WERI-Rb-1 (cell line): Measurements from ENCODE around the gene WSB1.
A peak's percentile ranks its signal among the peaks of the same experiment; 100 is the strongest.

Experiments
- DNase-seq: peaks from one replicate; pipeline ENCODE4 v3.0.0-alpha.2; 2020
- H3K27ac ChIP-seq: fragments of 250-450 bp; sonication (Bioruptor Pico); 2 replicates; pipeline ENCODE4 v1.5.1; 2020; ENCODE audit warnings: mild to moderate bottlenecking, moderate library complexity
- H3K27me3 ChIP-seq: fragments of 250-450 bp; sonication (Bioruptor Pico); 2 replicates; pipeline ENCODE4 v1.5.1; 2021; ENCODE audit warnings: mild to moderate bottlenecking, low read depth, moderate library complexity; ENCODE audit not compliant: insufficient read depth, severe bottlenecking
- H3K36me3 ChIP-seq: fragments of 250-450 bp; sonication (Bioruptor Pico); 2 replicates; pipeline ENCODE4 v1.5.1; 2020; ENCODE audit warnings: mild to moderate bottlenecking, moderate library complexity
- H3K4me3 ChIP-seq: 2 replicates; pipeline ENCODE4 v1.5.1; 2011; ENCODE audit warnings: low read depth, mild to moderate bottlenecking, control low read depth, low read length
- H3K9me3 ChIP-seq: fragments of 250-450 bp; sonication (Bioruptor Pico); 2 replicates; pipeline ENCODE4 v1.5.1; 2021; ENCODE audit warnings: mild to moderate bottlenecking, moderate library complexity; ENCODE audit not compliant: severe bottlenecking
- TF ChIP-seq, protein P1 (sequence below): IDR thresholded peaks from 2 replicates; pipeline ENCODE4 v1.5.1; 2011; ENCODE audit warnings: low read depth, mild to moderate bottlenecking, control low read depth, inconsistent platforms, low read length

Gene WSB1

DNA sequence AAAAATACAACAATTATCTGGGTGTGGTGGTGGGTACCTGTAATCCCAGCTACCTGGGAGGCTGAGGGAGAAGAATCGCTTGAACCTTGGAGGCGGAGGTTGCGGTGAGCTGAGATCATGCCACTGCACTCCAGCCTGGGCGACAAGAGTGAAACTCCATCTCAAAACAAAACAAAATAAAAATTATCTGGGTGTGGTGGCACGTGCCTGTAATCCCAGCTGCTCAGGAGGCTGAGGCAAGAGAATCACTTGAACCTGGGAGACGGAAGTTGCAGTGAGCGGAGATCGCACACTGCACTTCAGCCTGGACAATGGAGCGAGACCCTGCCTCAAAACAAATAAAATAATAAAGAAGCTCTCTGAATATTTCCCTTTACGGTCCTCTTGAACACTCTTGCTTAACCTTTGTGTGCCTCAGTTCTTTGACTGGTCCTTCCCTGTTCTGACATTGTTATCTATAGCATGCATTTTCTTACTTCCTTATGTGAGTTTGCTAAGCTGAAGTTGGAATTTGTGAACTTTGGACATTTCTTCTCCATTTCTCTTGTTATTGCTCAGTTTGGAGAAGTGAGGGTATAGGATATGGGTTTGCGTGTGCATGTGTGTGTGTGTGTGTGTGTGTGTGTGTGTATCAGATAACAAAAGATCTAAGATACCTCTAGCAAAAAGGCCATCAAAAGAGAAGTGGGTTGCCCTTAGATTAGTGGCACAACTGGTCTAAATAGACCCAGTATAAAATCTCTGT is 29.7 kb upstream of the WSB1 start:
- H3K4me3 ChIP-seq, result no peak overlapping the region
- no peaks in the 10 kb centered on the region for H3K36me3 ChIP-seq
- no peak for DNase-seq
- H3K27ac ChIP-seq, result no peak overlapping the region
- H3K9me3 ChIP-seq, result no peaks in the 10 kb centered on the region
- TF ChIP-seq, protein P1, sequence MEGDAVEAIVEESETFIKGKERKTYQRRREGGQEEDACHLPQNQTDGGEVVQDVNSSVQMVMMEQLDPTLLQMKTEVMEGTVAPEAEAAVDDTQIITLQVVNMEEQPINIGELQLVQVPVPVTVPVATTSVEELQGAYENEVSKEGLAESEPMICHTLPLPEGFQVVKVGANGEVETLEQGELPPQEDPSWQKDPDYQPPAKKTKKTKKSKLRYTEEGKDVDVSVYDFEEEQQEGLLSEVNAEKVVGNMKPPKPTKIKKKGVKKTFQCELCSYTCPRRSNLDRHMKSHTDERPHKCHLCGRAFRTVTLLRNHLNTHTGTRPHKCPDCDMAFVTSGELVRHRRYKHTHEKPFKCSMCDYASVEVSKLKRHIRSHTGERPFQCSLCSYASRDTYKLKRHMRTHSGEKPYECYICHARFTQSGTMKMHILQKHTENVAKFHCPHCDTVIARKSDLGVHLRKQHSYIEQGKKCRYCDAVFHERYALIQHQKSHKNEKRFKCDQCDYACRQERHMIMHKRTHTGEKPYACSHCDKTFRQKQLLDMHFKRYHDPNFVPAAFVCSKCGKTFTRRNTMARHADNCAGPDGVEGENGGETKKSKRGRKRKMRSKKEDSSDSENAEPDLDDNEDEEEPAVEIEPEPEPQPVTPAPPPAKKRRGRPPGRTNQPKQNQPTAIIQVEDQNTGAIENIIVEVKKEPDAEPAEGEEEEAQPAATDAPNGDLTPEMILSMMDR, result no peak
- no peaks in the 10 kb centered on the region for H3K27me3 ChIP-seq

DNA sequence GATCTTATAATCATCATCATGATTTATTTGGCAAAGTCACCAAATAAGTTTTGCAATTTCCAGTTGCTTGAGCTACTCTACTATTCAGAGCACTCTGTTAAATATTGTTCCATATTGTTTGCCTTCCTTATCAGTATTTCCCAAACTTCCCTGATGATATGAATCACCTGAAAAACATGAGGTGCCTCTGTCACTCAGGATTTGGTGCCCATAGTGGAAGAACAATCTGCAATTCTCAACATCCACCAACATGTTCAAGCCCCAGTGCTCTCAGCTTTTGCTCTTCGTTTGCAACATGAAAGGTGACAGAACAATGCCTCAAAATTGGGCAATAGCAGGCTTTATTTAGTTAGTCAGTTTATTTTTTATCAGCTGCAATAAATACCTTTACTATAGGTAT is 28.6 kb upstream of the WSB1 start:
- Histone ChIP-seq H3K4me3 (no peak overlapping the region), H3K36me3 (no peaks in the 10 kb centered on the region), H3K27ac (no peak overlapping the region), H3K9me3 (no peaks in the 10 kb centered on the region), H3K27me3 (no peaks in the 10 kb centered on the region)
- TF ChIP-seq, protein P1, result no peak
- no peak for DNase-seq

DNA sequence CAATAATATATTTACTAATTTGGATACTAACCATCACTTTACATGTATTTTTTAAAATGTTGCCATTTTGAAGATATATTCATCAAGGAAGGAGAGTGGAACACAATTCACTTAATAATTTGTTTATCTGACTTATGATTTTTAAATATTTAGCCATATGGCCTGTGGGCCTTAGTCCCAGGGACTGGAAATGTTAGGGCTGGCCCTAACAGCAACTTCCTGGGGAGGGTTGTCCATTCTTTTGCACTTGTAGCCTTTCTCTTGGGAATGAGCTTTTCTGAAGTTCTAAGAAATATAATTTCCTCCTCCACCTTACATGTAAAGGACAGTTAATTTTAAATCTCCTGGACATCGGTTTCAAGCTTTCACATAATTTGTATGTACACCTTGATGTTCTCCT is 27.7 kb upstream of the WSB1 start:
- TF ChIP-seq, protein P1, result no peak
- Histone ChIP-seq H3K4me3 (no peak overlapping the region), H3K27ac (no peak overlapping the region), H3K9me3 (no peaks in the 10 kb centered on the region), H3K36me3 (no peaks in the 10 kb centered on the region), H3K27me3 (no peaks in the 10 kb centered on the region)
- no peak for DNase-seq

DNA sequence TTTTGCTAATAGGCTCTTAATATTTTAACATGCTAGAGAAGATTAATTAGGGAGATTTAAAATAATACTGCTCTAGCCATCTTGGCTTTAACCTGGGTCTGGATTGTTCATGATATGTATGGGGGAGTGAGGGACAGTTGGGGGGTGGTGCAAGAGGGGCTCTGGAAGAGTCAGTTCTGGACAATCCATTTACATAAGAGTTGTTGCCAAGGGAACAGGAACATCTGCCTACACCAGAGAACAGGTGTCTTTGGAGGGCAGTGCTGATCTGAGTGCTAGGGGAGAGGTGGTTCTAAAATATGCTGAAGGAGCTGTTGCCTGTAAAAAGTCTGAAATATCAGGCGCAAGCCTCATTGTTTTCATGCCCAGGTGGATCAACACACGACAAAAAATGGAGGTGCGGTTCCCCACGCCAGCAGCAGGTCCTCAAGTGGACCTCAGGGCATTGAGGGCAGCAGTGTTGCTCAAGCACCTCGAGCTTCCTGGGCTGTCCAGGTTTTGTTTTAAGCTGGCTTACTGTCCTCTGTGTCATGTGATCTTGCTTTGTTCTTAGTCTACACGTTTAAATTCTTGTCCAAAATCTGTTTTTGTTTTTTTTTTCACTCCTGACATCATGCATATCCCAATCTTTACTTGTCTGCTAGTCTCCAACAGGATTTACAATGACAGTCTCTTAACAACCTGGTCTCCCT is 25.4 kb upstream of the WSB1 start:
- H3K4me3 ChIP-seq, result no peak overlapping the region
- 0 out of 2 replicates have a peak overlapping the region, but pooled peaks have one; percentile 51 for H3K27ac ChIP-seq
- H3K36me3 ChIP-seq, result no peaks in the 10 kb centered on the region
- no peaks in the 10 kb centered on the region for H3K9me3 ChIP-seq
- H3K27me3 ChIP-seq, result no peaks in the 10 kb centered on the region
- peak; percentile 42 for DNase-seq
- TF ChIP-seq, protein P1, result no peak

DNA sequence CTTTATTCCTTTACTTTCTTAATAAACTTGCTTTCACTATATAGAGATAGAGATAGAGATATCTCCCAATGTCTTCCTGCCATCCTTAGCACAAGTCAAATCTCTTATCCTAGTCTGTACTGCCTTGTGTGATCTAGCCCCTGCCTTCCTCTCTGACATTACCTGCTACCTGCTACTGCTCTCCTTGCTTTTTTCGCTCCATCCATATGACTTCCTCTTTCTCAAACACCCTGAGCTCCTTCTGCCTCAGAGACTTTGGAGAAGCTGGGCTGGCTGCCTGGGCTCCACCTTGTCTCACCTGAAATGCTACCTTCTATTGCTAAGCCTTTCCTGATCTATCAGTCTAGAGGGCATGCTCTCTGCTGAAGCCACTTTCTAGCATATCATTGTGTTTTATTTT is 24.7 kb upstream of the WSB1 start:
- no peak for DNase-seq
- Histone ChIP-seq H3K36me3 (no peaks in the 10 kb centered on the region), H3K27ac (no peak overlapping the region), H3K27me3 (no peaks in the 10 kb centered on the region), H3K9me3 (no peaks in the 10 kb centered on the region), H3K4me3 (no peak overlapping the region)
- TF ChIP-seq, protein P1, result no peak
